Measurements from ENCODE around the gene ARID1B.

DNA sequence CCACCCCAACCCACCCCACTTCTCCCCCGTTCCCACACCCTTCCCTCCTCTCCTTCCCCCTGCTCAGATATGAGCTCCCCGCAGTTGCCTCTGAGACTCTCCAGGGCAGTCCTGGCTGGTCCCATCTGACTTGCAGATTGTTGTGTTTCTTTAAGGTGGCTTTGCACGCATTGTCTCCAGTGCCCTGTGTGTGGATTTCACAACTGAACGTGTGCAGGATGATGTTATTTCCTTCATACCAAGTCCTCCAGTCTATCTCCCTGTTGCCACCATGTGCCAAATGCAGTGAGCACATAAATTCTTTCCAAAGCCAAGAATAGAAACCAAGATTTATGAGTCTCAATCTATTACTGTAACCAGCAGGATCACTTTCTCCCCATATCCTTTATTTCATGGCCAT, 467.0 kb downstream of the ARID1B start:
- TF ChIP-seq, protein P1, sequence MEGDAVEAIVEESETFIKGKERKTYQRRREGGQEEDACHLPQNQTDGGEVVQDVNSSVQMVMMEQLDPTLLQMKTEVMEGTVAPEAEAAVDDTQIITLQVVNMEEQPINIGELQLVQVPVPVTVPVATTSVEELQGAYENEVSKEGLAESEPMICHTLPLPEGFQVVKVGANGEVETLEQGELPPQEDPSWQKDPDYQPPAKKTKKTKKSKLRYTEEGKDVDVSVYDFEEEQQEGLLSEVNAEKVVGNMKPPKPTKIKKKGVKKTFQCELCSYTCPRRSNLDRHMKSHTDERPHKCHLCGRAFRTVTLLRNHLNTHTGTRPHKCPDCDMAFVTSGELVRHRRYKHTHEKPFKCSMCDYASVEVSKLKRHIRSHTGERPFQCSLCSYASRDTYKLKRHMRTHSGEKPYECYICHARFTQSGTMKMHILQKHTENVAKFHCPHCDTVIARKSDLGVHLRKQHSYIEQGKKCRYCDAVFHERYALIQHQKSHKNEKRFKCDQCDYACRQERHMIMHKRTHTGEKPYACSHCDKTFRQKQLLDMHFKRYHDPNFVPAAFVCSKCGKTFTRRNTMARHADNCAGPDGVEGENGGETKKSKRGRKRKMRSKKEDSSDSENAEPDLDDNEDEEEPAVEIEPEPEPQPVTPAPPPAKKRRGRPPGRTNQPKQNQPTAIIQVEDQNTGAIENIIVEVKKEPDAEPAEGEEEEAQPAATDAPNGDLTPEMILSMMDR (IDR thresholded peaks at IDR 0.05 in 8 of 11, conservative IDR thresholded peaks at IDR 0.05 in 3 of 11) = no peak
- no peak for TF ChIP-seq POLR2A (IDR thresholded peaks at IDR 0.05)
